Activated naive CD8-positive, alpha-beta T cell treated with anti-CD3 and anti-CD28 coated beads, Interleukin-2, amount 10 ng/mL, durations not matched to agents 7 days and 5 days (primary cell): ENCODE measurements around the gene SMC1B. TPM values are rescaled to one million over a fixed set of nuclear protein-coding genes. Genes with fewer than 3 reads are reported as not detected.
"Not testable (repeated sequence)": the region's sequence is repeated elsewhere in the genome, so short reads cannot be mapped to it uniquely, and the experiment has no call there.

Experiments
- ATAC-seq: fragments of 150-1000 bp; cut with Tn5 transposase; one replicate; pipeline ENCODE4 v1.10.0; 2021; ENCODE audit warnings: low read depth, moderate library complexity
- POLR2A ChIA-PET: fragments of 350-600 bp; sonication (Branson Sonifier 250); formaldehyde crosslinking; loops from one replicate; lab custom pipeline; 2021; ENCODE audit warnings: antibody characterized with exemption; lab: Charles Lee
- DNase-seq: peaks from one replicate; pipeline ENCODE4 v3.0.0; 2021
- H3K27ac Mint-ChIP-seq: one replicate; pipeline ENCODE4 v1.8.0; 2022; ENCODE audit warnings: mild to moderate bottlenecking, mixed read lengths
- H3K27me3 Mint-ChIP-seq: one replicate; pipeline ENCODE4 v1.8.0; 2022; ENCODE audit warnings: mild to moderate bottlenecking, moderate library complexity, mixed read lengths
- H3K36me3 Mint-ChIP-seq: one replicate; pipeline ENCODE4 v1.8.0; 2021; ENCODE audit warnings: mild to moderate bottlenecking, mixed read lengths
- H3K4me1 Mint-ChIP-seq: one replicate; pipeline ENCODE4 v1.8.0; 2021; ENCODE audit warnings: mixed read lengths
- H3K4me3 Mint-ChIP-seq: one replicate; pipeline ENCODE4 v1.8.0; 2022; ENCODE audit warnings: mild to moderate bottlenecking, moderate library complexity, mixed read lengths
- H3K9me3 Mint-ChIP-seq: one replicate; pipeline ENCODE4 v1.8.0; 2021; ENCODE audit warnings: mixed read lengths
- total RNA-seq, 2 experiments: library from RNA; stranded (reverse); gene quantifications; one replicate each; pipeline ENCODE4 v1.2.3, GENCODE V29; 2021

Gene SMC1B
- total RNA-seq, 2 experiments from 2014 or later: 2.4 to 2.5 TPM

DNA sequence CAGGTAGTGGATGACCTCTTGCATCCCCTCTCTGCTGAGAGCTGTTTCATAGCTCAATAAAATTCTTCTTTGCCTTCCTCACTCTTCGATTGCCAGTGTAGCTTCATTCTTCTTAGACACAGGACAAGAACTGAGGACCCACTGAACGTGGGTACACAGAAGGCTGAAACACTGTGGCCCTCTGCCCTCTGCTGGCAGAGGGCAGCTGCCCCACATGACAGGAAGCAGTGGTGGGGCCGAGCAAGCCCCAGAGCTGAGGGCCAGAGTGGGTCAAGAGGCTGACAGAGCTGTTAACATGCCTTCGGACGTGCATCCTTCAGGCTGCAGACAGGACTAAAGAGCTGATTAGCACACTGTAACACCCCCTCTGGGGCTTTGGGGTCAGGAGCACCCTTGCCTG is 15.6 kb downstream of the SMC1B start:
- no peaks in the 10 kb centered on the region for H3K4me1 Mint-ChIP-seq
- no peaks in the 10 kb centered on the region for H3K9me3 Mint-ChIP-seq
- H3K27ac Mint-ChIP-seq: no peak overlapping the region
- peaks cover 10% of the 10 kb centered on the region for H3K36me3 Mint-ChIP-seq
- no peak overlapping the region for H3K4me3 Mint-ChIP-seq
- peaks cover 10% of the 10 kb centered on the region for H3K27me3 Mint-ChIP-seq
- POLR2A ChIA-PET: interaction anchor here (0.6 kb wide), 1 partner anchor 79 kb away, joined by 3 read pairs; no protein-coding TSS in a partner anchor
- no peak for DNase-seq
- ATAC-seq: no peak

GRCh38 chr22:45389546-45389945 is 23.9 kb downstream of the SMC1B start:
- peaks cover 1% of the 10 kb centered on the region for H3K4me1 Mint-ChIP-seq
- no peak overlapping the region for H3K4me3 Mint-ChIP-seq
- peaks cover 6% of the 10 kb centered on the region for H3K27me3 Mint-ChIP-seq
- no peak for DNase-seq
- POLR2A ChIA-PET: interaction anchor here (0.7 kb wide), 1 partner anchor 29 kb away, joined by 3 read pairs; no protein-coding TSS in a partner anchor
- H3K9me3 Mint-ChIP-seq: no peaks in the 10 kb centered on the region
- ATAC-seq: no peak
- no peaks in the 10 kb centered on the region for H3K36me3 Mint-ChIP-seq
- no peak overlapping the region for H3K27ac Mint-ChIP-seq

DNA sequence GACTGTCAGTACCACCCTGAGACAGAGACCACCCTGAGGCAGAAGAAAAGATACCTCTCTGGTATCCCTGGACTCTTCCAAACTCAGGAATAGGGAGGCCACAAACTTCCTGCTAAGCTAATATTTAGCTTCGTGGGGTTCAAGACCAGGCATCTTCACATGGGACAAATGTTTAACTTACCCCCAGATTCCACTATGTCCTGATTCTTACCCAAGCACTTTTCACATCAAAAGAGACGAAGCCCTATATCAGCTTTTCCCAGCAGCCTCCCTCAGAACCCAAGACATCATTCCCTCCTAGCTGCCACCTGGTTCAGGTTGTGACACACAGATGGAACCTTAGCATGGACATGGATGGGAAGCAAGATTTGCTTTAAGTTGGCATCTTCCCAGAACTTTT is 32.1 kb downstream of the SMC1B start:
- DNase-seq (no peak), ATAC-seq (no peak)
- no peak overlapping the region for H3K4me3 Mint-ChIP-seq
- POLR2A ChIA-PET: no interaction called here
- H3K27ac Mint-ChIP-seq: no peak overlapping the region
- peaks cover 7% of the 10 kb centered on the region for H3K4me1 Mint-ChIP-seq
- H3K9me3 Mint-ChIP-seq: no peaks in the 10 kb centered on the region
- H3K27me3 Mint-ChIP-seq: peaks cover 7% of the 10 kb centered on the region
- H3K36me3 Mint-ChIP-seq: no peaks in the 10 kb centered on the region

GRCh38 chr22:45376703-45377102 is 36.7 kb downstream of the SMC1B start:
- ATAC-seq (no peak), DNase-seq (no peak)
- no peaks in the 10 kb centered on the region for H3K27me3 Mint-ChIP-seq
- POLR2A ChIA-PET: no interaction called here
- no peak overlapping the region for H3K27ac Mint-ChIP-seq
- peaks cover 5% of the 10 kb centered on the region for H3K36me3 Mint-ChIP-seq
- no peak overlapping the region for H3K4me3 Mint-ChIP-seq
- H3K9me3 Mint-ChIP-seq: no peaks in the 10 kb centered on the region
- peaks cover 12% of the 10 kb centered on the region for H3K4me1 Mint-ChIP-seq

GRCh38 chr22:45376009-45376408 is 37.4 kb downstream of the SMC1B start:
- no peak for ATAC-seq
- H3K27me3 Mint-ChIP-seq: no peaks in the 10 kb centered on the region

DNA sequence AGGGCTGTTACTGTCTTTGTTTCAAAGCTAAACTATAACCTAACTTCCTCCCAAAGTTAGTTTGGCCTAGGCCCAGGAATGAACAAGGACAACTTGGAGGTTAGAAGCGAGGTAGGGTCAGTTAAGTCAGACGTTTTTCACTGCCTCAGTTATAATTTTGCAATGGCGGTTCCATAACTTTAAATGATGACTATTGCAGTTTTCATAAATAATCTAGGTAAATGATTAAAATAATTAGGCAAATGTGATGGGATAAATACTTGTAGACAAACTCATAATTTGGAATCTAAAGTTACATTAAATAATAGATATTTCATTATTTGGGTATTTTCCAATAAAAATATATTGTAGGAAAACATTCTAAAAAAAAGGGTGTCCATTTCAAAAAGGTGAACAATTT is 39.8 kb downstream of the SMC1B start:
- peaks cover 12% of the 10 kb centered on the region for H3K4me1 Mint-ChIP-seq
- H3K4me3 Mint-ChIP-seq, H3K9me3 Mint-ChIP-seq, POLR2A ChIA-PET, DNase-seq, ATAC-seq, H3K27me3 Mint-ChIP-seq, H3K36me3 Mint-ChIP-seq, H3K27ac Mint-ChIP-seq: not testable (repeated sequence)

More at GRCh38 chr22:45376009-45376408, 37.4 kb downstream of the SMC1B start:
- peaks cover 12% of the 10 kb centered on the region for H3K4me1 Mint-ChIP-seq
- POLR2A ChIA-PET: no interaction called here
- H3K4me3 Mint-ChIP-seq: no peak overlapping the region
- peaks cover 5% of the 10 kb centered on the region for H3K36me3 Mint-ChIP-seq
- no peaks in the 10 kb centered on the region for H3K9me3 Mint-ChIP-seq
- DNase-seq: no peak
- no peak overlapping the region for H3K27ac Mint-ChIP-seq

DNA sequence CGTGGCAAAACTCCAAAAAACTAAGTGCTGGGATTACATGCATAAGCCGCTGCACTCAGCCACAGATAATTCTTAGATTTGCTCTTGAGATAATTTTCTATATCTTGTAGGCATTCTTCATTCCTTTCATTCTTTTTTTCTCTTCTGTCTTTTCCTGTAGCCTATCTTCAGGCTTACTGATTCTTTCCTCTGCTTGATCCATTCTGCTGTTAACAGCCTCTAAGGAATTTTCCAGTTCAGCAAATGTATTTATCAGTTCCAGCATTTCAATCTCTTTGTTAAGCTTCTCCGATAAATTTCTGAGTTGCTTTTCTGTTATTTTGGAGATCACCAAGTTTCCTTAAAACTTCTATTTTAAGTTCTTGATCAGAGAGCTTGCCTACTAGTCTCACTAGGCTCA is 46.7 kb downstream of the SMC1B start:
- Mint-ChIP-seq H3K4me3 (no peak overlapping the region), H3K9me3 (peaks cover 9% of the 10 kb centered on the region), H3K27ac (no peak overlapping the region), H3K27me3 (no peaks in the 10 kb centered on the region), H3K36me3 (peaks cover 20% of the 10 kb centered on the region), H3K4me1 (no peaks in the 10 kb centered on the region)
- DNase-seq: no peak
- POLR2A ChIA-PET: no interaction called here
- no peak for ATAC-seq

- DNase-seq: no peak
- no peak overlapping the region for H3K4me3 Mint-ChIP-seq
- peaks cover 7% of the 10 kb centered on the region for H3K4me1 Mint-ChIP-seq
- no peaks in the 10 kb centered on the region for H3K9me3 Mint-ChIP-seq
- H3K27me3 Mint-ChIP-seq: no peaks in the 10 kb centered on the region
- no peak for ATAC-seq
- POLR2A ChIA-PET: no interaction called here
- no peak overlapping the region for H3K27ac Mint-ChIP-seq
- peaks cover 7% of the 10 kb centered on the region for H3K36me3 Mint-ChIP-seq
These were observed 53.8 kb downstream of the SMC1B start for GRCh38 chr22:45359627-45360026.

GRCh38 chr22:45358127-45358526 is 55.3 kb downstream of the SMC1B start:
- Mint-ChIP-seq H3K27me3 (no peaks in the 10 kb centered on the region), H3K9me3 (no peaks in the 10 kb centered on the region), H3K36me3 (peaks cover 7% of the 10 kb centered on the region), H3K27ac (no peak overlapping the region), H3K4me3 (no peak overlapping the region), H3K4me1 (peaks cover 10% of the 10 kb centered on the region)
- POLR2A ChIA-PET: no interaction called here
- DNase-seq (no peak), ATAC-seq (no peak)

DNA sequence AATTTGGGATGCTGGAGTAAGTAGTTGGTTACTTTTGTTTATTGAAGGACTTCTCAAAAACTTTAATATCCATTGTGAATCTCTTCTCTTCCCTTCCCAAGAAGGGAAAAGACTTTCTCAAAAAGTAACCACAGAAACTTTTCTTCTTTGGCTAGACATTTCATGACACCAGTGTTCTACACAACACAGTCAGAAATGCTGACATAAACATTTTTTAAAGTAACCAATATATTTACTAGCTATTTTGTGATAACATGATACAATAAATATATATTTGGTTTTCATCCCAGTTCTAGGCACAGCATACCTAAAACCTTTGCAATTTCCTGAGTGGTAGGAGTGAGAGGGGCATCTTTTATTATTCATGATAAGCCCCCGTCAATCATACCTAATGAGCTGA is 55.9 kb downstream of the SMC1B start:
- Mint-ChIP-seq H3K27ac (no peak overlapping the region), H3K4me1 (peaks cover 10% of the 10 kb centered on the region), H3K9me3 (no peaks in the 10 kb centered on the region), H3K27me3 (no peaks in the 10 kb centered on the region), H3K36me3 (peaks cover 7% of the 10 kb centered on the region), H3K4me3 (no peak overlapping the region)
- DNase-seq (no peak), ATAC-seq (no peak)
- POLR2A ChIA-PET: no interaction called here

GRCh38 chr22:45353786-45354185 is 59.6 kb downstream of the SMC1B start:
- H3K9me3 Mint-ChIP-seq: no peaks in the 10 kb centered on the region
- no peak overlapping the region for H3K27ac Mint-ChIP-seq
- peaks cover 7% of the 10 kb centered on the region for H3K36me3 Mint-ChIP-seq
- DNase-seq (no peak), ATAC-seq (no peak)
- POLR2A ChIA-PET: no interaction called here
- no peak overlapping the region for H3K4me3 Mint-ChIP-seq
- peaks cover 10% of the 10 kb centered on the region for H3K4me1 Mint-ChIP-seq
- H3K27me3 Mint-ChIP-seq: no peaks in the 10 kb centered on the region

DNA sequence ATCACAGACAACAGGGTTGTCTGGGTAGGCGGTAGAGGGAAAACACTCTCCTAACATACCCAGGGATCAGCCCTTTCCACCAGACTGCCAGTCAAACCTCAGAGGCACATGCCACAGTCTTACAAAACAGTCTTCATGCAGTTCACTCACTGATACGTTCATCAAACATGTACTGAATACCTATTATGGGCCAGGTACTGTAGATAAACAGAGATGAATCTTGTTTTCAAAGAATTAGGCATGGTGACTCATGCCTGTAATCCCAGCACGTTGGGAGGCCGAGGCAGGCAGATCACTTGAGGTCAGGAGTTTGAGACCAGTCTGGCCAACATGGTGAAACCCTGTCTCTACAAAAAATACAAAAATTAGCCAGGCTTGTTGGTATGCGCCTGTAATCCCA is 60.6 kb downstream of the SMC1B start:
- H3K36me3 Mint-ChIP-seq, POLR2A ChIA-PET, H3K4me3 Mint-ChIP-seq, H3K27ac Mint-ChIP-seq, H3K9me3 Mint-ChIP-seq, DNase-seq, H3K27me3 Mint-ChIP-seq, ATAC-seq: not testable (repeated sequence)
- H3K4me1 Mint-ChIP-seq: peaks cover 10% of the 10 kb centered on the region

- ATAC-seq: no peak
These were observed 61.4 kb downstream of the SMC1B start for GRCh38 chr22:45351956-45352355.

GRCh38 chr22:45349916-45350315 is 63.5 kb downstream of the SMC1B start:
- DNase-seq: no peak
- Mint-ChIP-seq H3K4me1 (peaks cover 3% of the 10 kb centered on the region), H3K27ac (no peak overlapping the region), H3K27me3 (no peaks in the 10 kb centered on the region), H3K36me3 (peaks cover 16% of the 10 kb centered on the region), H3K9me3 (no peaks in the 10 kb centered on the region), H3K4me3 (no peak overlapping the region)
- POLR2A ChIA-PET: no interaction called here
- ATAC-seq: no peak

More at GRCh38 chr22:45351956-45352355, 61.4 kb downstream of the SMC1B start:
- Mint-ChIP-seq H3K27me3 (no peaks in the 10 kb centered on the region), H3K4me1 (peaks cover 7% of the 10 kb centered on the region), H3K27ac (no peak overlapping the region), H3K9me3 (no peaks in the 10 kb centered on the region), H3K36me3 (peaks cover 7% of the 10 kb centered on the region), H3K4me3 (no peak overlapping the region)
- POLR2A ChIA-PET: no interaction called here
- no peak for DNase-seq

GRCh38 chr22:45344334-45344733 is 69.1 kb downstream of the SMC1B start:
- POLR2A ChIA-PET: no interaction called here
- no peak overlapping the region for H3K4me3 Mint-ChIP-seq
- H3K36me3 Mint-ChIP-seq: peaks cover 25% of the 10 kb centered on the region
- ATAC-seq: no peak
- H3K27ac Mint-ChIP-seq: no peak overlapping the region
- no peaks in the 10 kb centered on the region for H3K27me3 Mint-ChIP-seq
- no peaks in the 10 kb centered on the region for H3K9me3 Mint-ChIP-seq
- no peak for DNase-seq
- H3K4me1 Mint-ChIP-seq: peaks cover 8% of the 10 kb centered on the region
